ENCODE measurements around the gene BRIP1. TPM values are rescaled to one million over a fixed set of nuclear protein-coding genes. Genes with fewer than 3 reads are reported as not detected.

Gene BRIP1
- total and polyA plus RNA-seq, 9 of the 15 experiments (the other 6 are each of a cell fraction or from before 2014, with no cell fraction given), result 2.4 to 17.5 (median 11.2) TPM

- BruUV-seq (replicated peaks), result no TSS peak
- ATAC-seq (no peak), DNase-seq (ENCODE audit: extremely low read depth in 1 of 4, low spot score in 3 of 4) (no peak), FAIRE-seq (no peak)
- in situ Hi-C loops (cut with MboI) (no loop called here), intact Hi-C loops (cut with micrococcal nuclease) (no loop called here)
- 84% methylated on average over 5 of the region's 5 CpGs for WGBS (ENCODE audit: insufficient coverage, low coverage, missing lambda C conversion rate)
- Histone ChIP-seq H3K27ac (ENCODE audit: extremely low read depth, low read depth, low read length) (no peak overlapping the region), H3K9me1 (ENCODE audit: control insufficient read depth, insufficient read depth, low read length) (no peaks in the 10 kb centered on the region), H3K9ac (ENCODE audit: insufficient read depth in 1 of 2, low read depth in 2 of 2, low read length in 2 of 2) (no peak overlapping the region), H3K4me2 (ENCODE audit: insufficient read depth, low read length) (no peak overlapping the region), H4K20me1 (replicated peaks; ENCODE audit: control insufficient read depth, insufficient read depth, low read length) (no peaks in the 10 kb centered on the region), H3K4me1 (replicated peaks in 1 of 2; ENCODE audit: control insufficient read depth in 2 of 2, insufficient read depth in 2 of 2, low read length in 2 of 2) (no peaks in the 10 kb centered on the region), H3K79me2 (ENCODE audit: control insufficient read depth, insufficient read depth, low read length) (no peaks in the 10 kb centered on the region), H2AFZ (ENCODE audit: low read depth, low read length) (no peak overlapping the region), H3K4me3 (no peak overlapping the region), H3K27me3 (ENCODE audit: control insufficient read depth in 2 of 2, insufficient read depth in 2 of 2, low read length in 2 of 2) (no peaks in the 10 kb centered on the region), H3K9me3 (replicated peaks; ENCODE audit: control insufficient read depth, insufficient read depth, low read depth, low read length) (no peaks in the 10 kb centered on the region), H3K36me3 (ENCODE audit: control insufficient read depth, insufficient read depth, low read length) (peaks cover 72% of the 10 kb centered on the region)
- TF ChIP-seq GABPA (tag; conservative IDR thresholded peaks at IDR 0.05; ENCODE audit: low read depth) (no peak), ZBTB11 (CRISPR knock-in tag; IDR thresholded peaks at IDR 0.05) (peak in 1 of 3 experiments; percentile 91; a peak in 2 of 6 replicates)
- ChIA-PET CTCF (ENCODE audit: low intra/inter-chr PET ratio) (interaction anchor here (0.6 kb wide), 1 partner anchor 116 kb away, joined by 5 read pairs; no protein-coding TSS in a partner anchor), POLR2A (interaction anchor here (0.7 kb wide), 2 partner anchors 9 to 409 kb away, joined by 3 read pairs; no protein-coding TSS in a partner anchor)
Observed at GRCh38 chr17:61907361-61907760, 44.0 kb upstream of the BRIP1 start.
